HG02798 (cell line): Measurements from ENCODE around the gene PSMD13.
A peak's percentile ranks its signal among the peaks of the same experiment; 100 is the strongest.
"Not testable (repeated sequence)": the region's sequence is repeated elsewhere in the genome, so short reads cannot be mapped to it uniquely, and the experiment has no call there.

Experiments
- ATAC-seq: cut with Tn5 transposase; IDR thresholded peaks from one replicate; pipeline ENCODE4 v1.9.1; 2021; ENCODE audit warnings: mild to moderate bottlenecking; ENCODE audit not compliant: unreplicated experiment, poor library complexity

PSMD13 gene

GRCh38 chr11:238346-238745, 1.6 kb downstream of the PSMD13 start:
- not testable (repeated sequence) for ATAC-seq

GRCh38 chr11:240315-240714, 3.5 kb downstream of the PSMD13 start:
- ATAC-seq = no peak

GRCh38 chr11:241634-242033, 4.9 kb downstream of the PSMD13 start:
- ATAC-seq = no peak

GRCh38 chr11:244376-244775, 7.6 kb downstream of the PSMD13 start:
- ATAC-seq = no peak

- ATAC-seq = no peak
These were observed 12.3 kb downstream of the PSMD13 start for GRCh38 chr11:249062-249461.

GRCh38 chr11:250274-250673, 13.5 kb downstream of the PSMD13 start:
- no peak for ATAC-seq

- no peak for ATAC-seq
These were observed 14.0 kb downstream of the PSMD13 start for GRCh38 chr11:250740-251299.

- no peak for ATAC-seq
These were observed 14.8 kb downstream of the PSMD13 start for GRCh38 chr11:251550-251949.

- ATAC-seq = no peak
These were observed 15.9 kb downstream of the PSMD13 start for GRCh38 chr11:252666-253065.

- no peak for ATAC-seq
These were observed 16.5 kb downstream of the PSMD13 start for GRCh38 chr11:253160-253885.

GRCh38 chr11:253886-254270, 17.1 kb downstream of the PSMD13 start:
- ATAC-seq = no peak

GRCh38 chr11:255176-255575, 18.4 kb downstream of the PSMD13 start:
- no peak for ATAC-seq

GRCh38 chr11:255816-256215, 19.0 kb downstream of the PSMD13 start:
- ATAC-seq = no peak

- no peak for ATAC-seq
These were observed 20.4 kb downstream of the PSMD13 start for GRCh38 chr11:256952-257737.

GRCh38 chr11:257766-258493, 21.2 kb downstream of the PSMD13 start:
- no peak for ATAC-seq

GRCh38 chr11:259413-259812, 22.6 kb downstream of the PSMD13 start:
- no peak for ATAC-seq

- ATAC-seq = no peak
These were observed 24.8 kb downstream of the PSMD13 start for GRCh38 chr11:261624-262023.

- ATAC-seq = no peak
These were observed 30.1 kb downstream of the PSMD13 start for GRCh38 chr11:266676-267439.

GRCh38 chr11:267491-267994, 30.8 kb downstream of the PSMD13 start:
- ATAC-seq = no peak

GRCh38 chr11:268716-269145, 32.0 kb downstream of the PSMD13 start:
- ATAC-seq = peak; percentile 52
